Osteoblast (primary cell): ENCODE data around the gene LCNL1. TPM values are rescaled to one million over a fixed set of nuclear protein-coding genes. Genes with fewer than 3 reads are reported as not detected.

Experiments used
- DNase-seq: peaks from one replicate; pipeline ENCODE4 v3.0.0; 2011; ENCODE audit warnings: low spot score, mixed read lengths; ENCODE audit not compliant: insufficient read length; ENCODE audit errors: missing footprints
- H2AFZ ChIP-seq: 2 replicates; pipeline ENCODE4 v1.6.0; 2011; ENCODE audit warnings: mild to moderate bottlenecking, low read length
- H3K27ac ChIP-seq: 2 replicates; pipeline ENCODE4 v1.5.1; 2011; ENCODE audit warnings: mild to moderate bottlenecking, low read depth, low read length, moderate library complexity
- H3K27me3 ChIP-seq: 2 replicates; pipeline ENCODE4 v1.6.0; 2012; ENCODE audit warnings: mild to moderate bottlenecking, control low read depth, inconsistent platforms, low read length, moderate library complexity; ENCODE audit not compliant: insufficient read depth
- H3K36me3 ChIP-seq: 2 replicates; pipeline ENCODE4 v1.5.1; 2011; ENCODE audit warnings: mild to moderate bottlenecking, low read length, control low read depth, moderate library complexity; ENCODE audit not compliant: insufficient read depth
- H3K4me1 ChIP-seq: 2 replicates; pipeline ENCODE4 v1.5.1; 2011; ENCODE audit warnings: mild to moderate bottlenecking, low read length, control low read depth, moderate library complexity; ENCODE audit not compliant: insufficient read depth
- H3K4me2 ChIP-seq: 2 replicates; pipeline ENCODE4 v1.6.0; 2011; ENCODE audit warnings: mild to moderate bottlenecking, low read length; ENCODE audit not compliant: insufficient read depth
- H3K4me3 ChIP-seq: fragments of 200-600 bp; sonication (generic); 3 replicates; pipeline ENCODE4 v1.5.1; 2012; ENCODE audit warnings: mild to moderate bottlenecking, low read length, inconsistent platforms; ENCODE audit not compliant: insufficient read depth
- H3K79me2 ChIP-seq: 2 replicates; pipeline ENCODE4 v1.6.0; 2012; ENCODE audit warnings: mild to moderate bottlenecking, low read length, control low read depth, inconsistent platforms; ENCODE audit not compliant: insufficient read depth
- H3K9me3 ChIP-seq: 2 replicates; pipeline ENCODE4 v1.5.1; 2011; ENCODE audit warnings: low read depth, low read length, control low read depth
- H4K20me1 ChIP-seq: 2 replicates; pipeline ENCODE4 v1.6.0; 2012; ENCODE audit warnings: mild to moderate bottlenecking, low read length, control low read depth; ENCODE audit not compliant: insufficient read depth
- total RNA-seq: library from RNA; depleted of rRNA; stranded (reverse); fragments of >200 nt; gene quantifications from 2 replicates; pipeline ENCODE4 v1.2.3, GENCODE V29; 2012
- TF ChIP-seq, protein P1 (sequence below): IDR thresholded peaks from 2 replicates; pipeline ENCODE4 v1.5.1; 2011; ENCODE audit warnings: mild to moderate bottlenecking, low read depth, low read length, moderate library complexity; ENCODE audit errors: extremely low read depth

LCNL1 gene
- total RNA-seq, 1 donor = 5.4 TPM

DNA sequence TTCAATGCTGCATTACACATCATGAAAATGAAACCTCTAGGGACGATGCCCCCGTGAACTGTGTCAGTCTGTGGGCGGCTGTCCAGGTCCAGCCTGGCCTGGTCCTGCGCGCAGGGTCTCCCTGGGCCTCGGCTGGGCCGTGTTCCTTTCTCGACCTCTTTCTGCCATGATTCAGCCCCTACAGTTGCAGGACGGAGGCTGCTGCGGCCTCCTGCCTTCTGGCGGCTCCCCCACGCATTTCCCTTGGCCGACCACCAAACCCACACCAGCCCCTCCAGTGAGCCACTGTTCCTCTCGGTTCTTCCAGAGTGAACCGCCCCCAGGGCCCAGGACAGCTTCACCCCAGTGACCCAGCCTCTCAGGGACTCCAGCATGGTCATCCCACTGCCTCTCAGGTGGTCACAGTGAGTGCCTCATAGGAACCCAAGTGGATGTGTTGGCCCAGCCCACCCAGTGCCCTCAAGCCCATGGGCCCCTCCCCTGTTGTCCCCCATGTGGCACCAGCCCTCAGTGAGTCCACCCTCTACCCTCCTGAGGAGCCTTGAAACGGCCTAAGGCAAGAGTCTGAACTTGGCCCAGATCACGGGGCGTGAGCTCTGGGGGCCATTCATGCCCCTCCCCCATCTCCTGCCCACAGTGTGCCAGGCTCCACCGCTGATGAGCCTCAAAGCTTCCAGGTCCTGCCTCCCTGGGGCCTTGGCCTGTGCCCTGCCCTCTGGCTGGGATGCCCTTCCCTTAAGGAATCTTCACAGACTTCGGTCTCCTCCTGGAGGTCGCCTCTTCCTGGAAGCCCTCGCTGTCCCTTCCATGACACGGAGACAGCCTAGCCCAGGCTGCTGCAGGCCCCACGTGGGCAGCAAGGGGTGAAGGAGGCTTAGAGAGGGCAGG, 23.6 kb downstream of the LCNL1 start:
- DNase-seq = no peak
- H3K4me3 ChIP-seq = no peak overlapping the region
- H3K36me3 ChIP-seq = no peaks in the 10 kb centered on the region
- no peaks in the 10 kb centered on the region for H3K27me3 ChIP-seq
- no peaks in the 10 kb centered on the region for H4K20me1 ChIP-seq
- TF ChIP-seq, protein P1, sequence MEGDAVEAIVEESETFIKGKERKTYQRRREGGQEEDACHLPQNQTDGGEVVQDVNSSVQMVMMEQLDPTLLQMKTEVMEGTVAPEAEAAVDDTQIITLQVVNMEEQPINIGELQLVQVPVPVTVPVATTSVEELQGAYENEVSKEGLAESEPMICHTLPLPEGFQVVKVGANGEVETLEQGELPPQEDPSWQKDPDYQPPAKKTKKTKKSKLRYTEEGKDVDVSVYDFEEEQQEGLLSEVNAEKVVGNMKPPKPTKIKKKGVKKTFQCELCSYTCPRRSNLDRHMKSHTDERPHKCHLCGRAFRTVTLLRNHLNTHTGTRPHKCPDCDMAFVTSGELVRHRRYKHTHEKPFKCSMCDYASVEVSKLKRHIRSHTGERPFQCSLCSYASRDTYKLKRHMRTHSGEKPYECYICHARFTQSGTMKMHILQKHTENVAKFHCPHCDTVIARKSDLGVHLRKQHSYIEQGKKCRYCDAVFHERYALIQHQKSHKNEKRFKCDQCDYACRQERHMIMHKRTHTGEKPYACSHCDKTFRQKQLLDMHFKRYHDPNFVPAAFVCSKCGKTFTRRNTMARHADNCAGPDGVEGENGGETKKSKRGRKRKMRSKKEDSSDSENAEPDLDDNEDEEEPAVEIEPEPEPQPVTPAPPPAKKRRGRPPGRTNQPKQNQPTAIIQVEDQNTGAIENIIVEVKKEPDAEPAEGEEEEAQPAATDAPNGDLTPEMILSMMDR = no peak
- no peak overlapping the region for H3K4me2 ChIP-seq
- no peak overlapping the region for H3K27ac ChIP-seq
- peaks cover 4% of the 10 kb centered on the region for H3K4me1 ChIP-seq
- no peaks in the 10 kb centered on the region for H3K9me3 ChIP-seq
- H3K79me2 ChIP-seq = no peaks in the 10 kb centered on the region
- H2AFZ ChIP-seq = no peak overlapping the region

DNA sequence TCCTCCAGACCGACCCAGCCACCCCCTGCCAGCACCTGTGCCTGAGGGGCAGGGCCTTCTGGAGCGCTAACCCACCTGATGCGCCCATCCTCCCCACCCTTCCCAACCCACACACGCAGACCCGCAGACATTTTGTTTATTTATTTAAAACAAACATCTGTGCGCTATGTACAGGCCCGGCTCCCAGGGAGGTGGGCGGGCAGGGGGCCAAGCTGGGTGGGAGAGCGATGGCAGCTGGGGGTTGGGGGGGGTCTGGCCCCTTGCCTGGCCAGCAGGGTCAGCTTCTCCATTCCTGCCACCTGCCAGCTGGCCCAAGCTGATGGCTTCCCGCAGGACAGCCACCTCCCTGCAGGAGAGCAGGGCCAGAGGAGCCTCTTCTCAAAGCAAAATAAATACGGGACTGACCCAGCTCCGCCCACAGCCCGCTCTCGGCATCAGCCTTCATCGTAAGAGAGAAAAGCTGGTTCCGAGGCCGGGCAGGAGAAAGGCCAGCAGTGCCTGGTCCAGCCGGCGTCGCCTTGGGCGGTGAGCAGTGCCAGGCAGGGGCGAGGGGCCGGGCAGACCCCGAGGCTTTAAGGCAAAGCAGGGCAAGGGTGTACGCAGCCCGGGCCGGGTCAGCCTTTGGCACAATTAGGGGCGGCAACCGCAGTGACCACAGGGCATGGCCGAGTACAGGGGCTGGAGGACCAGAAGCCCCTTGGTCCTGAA, 24.5 kb downstream of the LCNL1 start:
- no peak overlapping the region for H3K27ac ChIP-seq
- no peaks in the 10 kb centered on the region for H3K9me3 ChIP-seq
- peaks cover 4% of the 10 kb centered on the region for H3K4me1 ChIP-seq
- H3K4me3 ChIP-seq = no peak overlapping the region
- H3K79me2 ChIP-seq = no peaks in the 10 kb centered on the region
- no peaks in the 10 kb centered on the region for H3K36me3 ChIP-seq
- H4K20me1 ChIP-seq = no peaks in the 10 kb centered on the region
- H3K27me3 ChIP-seq = no peaks in the 10 kb centered on the region
- H3K4me2 ChIP-seq = no peak overlapping the region
- no peak for DNase-seq
- no peak overlapping the region for H2AFZ ChIP-seq
- TF ChIP-seq, protein P1 = no peak

DNA sequence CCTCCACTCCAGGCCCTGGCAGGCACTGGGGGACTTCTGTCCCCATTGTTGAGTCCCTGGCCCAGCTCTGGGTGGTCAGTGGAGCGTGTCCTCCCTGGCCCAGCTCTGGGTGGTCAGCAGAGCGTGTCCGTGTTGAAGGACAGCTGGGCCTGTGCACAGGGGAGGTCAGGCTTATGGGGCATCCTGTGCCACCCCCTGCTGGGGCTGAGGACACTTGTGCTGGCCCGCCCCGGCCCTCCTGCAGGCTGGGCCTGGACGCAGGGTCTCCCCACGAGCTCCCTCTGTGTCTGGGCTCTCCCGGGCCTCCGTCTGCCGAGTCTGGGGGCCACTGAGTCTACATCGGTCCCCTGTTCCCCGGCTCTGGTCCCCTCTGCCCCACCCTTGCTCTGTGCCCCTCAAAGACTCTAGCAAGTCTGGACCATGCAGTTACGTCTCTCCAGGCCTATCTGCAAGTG, 25.1 kb downstream of the LCNL1 start:
- TF ChIP-seq, protein P1 = no peak
- Histone ChIP-seq H3K4me2 (no peak overlapping the region), H3K4me1 (peaks cover 4% of the 10 kb centered on the region), H3K36me3 (no peaks in the 10 kb centered on the region), H3K79me2 (no peaks in the 10 kb centered on the region), H3K27ac (no peak overlapping the region), H3K27me3 (no peaks in the 10 kb centered on the region), H2AFZ (no peak overlapping the region), H3K4me3 (no peak overlapping the region), H4K20me1 (no peaks in the 10 kb centered on the region), H3K9me3 (no peaks in the 10 kb centered on the region)
- no peak for DNase-seq

DNA sequence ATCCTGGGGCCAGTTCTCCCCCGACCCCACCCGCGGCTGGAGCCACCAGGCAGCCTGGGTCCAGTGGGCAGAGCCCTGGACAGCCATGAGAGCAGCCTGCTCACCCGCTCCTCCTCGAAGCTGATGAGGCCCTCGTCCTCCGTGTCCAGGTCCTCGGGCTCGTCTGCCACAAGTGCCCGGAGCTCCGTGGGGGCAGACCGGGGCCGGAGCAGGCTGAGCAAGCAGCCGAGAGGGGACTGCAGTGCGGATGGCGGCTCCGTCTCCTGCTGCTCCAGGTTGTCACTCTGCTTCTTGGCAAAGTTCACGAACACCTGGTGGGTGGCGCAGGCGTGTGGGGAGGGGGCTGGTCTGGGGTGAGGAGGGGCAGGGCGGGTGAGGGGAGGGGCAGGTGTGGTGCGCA, 25.5 kb downstream of the LCNL1 start:
- Histone ChIP-seq H2AFZ (no peak overlapping the region), H3K4me1 (peaks cover 4% of the 10 kb centered on the region), H3K4me2 (no peak overlapping the region), H3K27me3 (no peaks in the 10 kb centered on the region), H3K9me3 (no peaks in the 10 kb centered on the region), H3K36me3 (no peaks in the 10 kb centered on the region), H3K27ac (no peak overlapping the region), H3K79me2 (no peaks in the 10 kb centered on the region), H3K4me3 (no peak overlapping the region), H4K20me1 (no peaks in the 10 kb centered on the region)
- no peak for DNase-seq
- TF ChIP-seq, protein P1 = no peak
